HG03378 (cell line): ENCODE results near the gene BCR.

Experiments
- ATAC-seq: cut with Tn5 transposase; IDR thresholded peaks from one replicate; pipeline ENCODE4 v1.9.1; 2021; ENCODE audit warnings: mild to moderate bottlenecking, moderate library complexity; ENCODE audit not compliant: unreplicated experiment

Gene BCR

DNA sequence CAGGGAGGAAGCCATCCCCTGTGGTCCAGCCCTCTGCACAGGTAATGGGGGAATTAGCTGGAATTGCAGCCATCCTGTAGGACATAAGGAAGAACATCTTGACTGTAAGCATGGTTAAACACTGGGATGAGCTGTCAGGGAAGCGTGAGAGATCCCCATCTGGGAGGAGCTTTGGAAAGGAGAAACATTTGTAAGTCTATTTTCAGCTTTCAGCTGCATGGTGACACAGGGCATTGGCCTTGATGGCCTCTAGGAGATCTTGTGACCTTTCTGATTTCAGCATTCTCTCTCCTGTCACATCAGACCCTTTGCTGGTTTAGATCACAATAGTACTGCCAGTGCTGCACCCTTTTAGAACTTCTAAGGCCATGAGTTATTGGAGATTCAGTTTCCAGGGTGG is 47.1 kb downstream of the BCR start:
- no peak for ATAC-seq

GRCh38 chr22:23228503-23228902 is 48.2 kb downstream of the BCR start:
- ATAC-seq: no peak

DNA sequence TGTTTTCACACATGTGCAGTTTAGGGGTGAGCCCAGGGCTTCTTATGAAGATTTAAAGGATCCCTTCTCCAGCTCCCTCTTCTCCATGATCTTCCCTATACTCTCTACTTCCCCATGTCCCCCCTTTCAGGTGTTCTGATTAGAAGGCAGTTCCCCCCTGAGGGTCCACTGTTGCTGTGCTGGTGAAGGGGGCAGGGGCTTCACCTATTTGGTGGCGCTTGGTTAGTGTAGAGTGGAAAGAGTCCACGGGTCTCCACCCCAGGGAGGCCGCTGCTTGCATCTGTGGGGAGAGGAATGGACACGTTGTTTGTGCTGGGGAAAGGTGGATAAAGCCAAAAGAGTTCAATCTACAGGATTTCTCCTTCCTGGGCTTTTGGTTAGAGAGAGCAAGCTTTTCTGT is 49.3 kb downstream of the BCR start:
- ATAC-seq: no peak

DNA sequence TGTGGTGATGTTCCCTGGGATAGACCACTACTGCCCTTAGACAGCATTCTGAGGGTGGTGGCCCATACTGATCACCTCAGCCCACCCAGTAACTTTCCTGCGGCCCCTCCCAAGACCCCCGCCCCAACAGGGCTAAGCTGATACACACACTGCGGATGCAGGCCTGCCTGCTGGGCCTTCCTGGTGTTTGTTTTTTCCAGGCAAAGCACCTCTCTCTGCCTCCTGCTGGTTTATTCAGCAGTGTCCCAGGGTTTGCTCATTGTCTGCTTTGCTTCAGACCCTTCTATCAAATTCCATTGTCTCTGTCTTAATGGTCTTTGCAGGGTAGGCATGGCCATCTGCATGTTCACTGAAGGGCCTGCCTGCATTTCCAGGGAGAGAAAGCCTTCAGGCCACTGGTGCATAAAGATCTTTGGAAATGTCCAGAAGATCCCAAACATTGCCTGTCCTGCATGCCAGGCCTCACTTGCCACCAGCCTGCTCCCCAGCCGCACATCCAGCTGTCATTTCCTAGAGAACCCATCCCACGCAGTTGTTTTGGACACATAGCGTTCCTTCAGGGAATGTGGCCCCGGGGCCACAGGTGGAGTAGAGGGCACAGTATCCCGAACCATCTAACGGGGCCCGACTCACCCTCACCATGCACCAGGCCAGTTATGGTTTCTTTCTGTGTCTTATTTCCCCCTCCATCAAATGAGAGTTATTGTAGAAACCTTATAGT is 50.2 kb downstream of the BCR start:
- no peak for ATAC-seq

GRCh38 chr22:23231471-23232093 is 51.3 kb downstream of the BCR start:
- no peak for ATAC-seq

- ATAC-seq: no peak
Measured at GRCh38 chr22:23232094-23232905, 52.0 kb downstream of the BCR start.

- no peak for ATAC-seq
Measured at GRCh38 chr22:23233084-23233531, 52.8 kb downstream of the BCR start.

DNA sequence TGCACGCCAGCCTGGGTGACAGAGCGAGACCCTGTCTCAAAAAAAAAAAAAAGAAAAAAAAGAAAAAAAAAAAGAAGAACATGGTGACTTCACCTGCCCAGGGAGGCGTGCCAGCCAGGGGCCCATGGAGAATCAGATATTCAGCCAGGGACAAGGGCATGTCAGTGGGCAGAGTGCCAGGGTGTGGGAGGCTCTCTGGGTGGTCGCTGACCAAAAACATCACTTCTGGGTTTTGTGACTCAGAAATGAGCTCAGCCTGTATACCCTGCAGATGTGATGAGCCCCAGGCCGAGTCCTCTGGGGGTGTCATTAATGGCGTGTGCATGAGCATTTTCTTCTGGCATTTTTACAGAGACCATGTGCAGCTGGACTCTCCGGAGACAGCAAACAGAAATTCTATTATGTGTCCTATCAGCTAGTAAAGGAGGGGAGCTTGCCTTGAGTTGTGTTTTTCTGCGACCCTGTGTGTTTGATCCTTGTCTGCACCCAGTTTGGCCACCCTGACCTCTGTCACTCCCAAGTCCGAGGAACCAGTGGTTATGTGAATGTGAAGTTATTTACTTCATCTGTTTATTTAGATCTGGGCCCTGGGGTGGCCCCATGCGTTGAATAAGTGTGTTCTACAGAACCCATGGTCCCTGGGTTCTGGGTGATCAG is 53.6 kb downstream of the BCR start:
- ATAC-seq: no peak

DNA sequence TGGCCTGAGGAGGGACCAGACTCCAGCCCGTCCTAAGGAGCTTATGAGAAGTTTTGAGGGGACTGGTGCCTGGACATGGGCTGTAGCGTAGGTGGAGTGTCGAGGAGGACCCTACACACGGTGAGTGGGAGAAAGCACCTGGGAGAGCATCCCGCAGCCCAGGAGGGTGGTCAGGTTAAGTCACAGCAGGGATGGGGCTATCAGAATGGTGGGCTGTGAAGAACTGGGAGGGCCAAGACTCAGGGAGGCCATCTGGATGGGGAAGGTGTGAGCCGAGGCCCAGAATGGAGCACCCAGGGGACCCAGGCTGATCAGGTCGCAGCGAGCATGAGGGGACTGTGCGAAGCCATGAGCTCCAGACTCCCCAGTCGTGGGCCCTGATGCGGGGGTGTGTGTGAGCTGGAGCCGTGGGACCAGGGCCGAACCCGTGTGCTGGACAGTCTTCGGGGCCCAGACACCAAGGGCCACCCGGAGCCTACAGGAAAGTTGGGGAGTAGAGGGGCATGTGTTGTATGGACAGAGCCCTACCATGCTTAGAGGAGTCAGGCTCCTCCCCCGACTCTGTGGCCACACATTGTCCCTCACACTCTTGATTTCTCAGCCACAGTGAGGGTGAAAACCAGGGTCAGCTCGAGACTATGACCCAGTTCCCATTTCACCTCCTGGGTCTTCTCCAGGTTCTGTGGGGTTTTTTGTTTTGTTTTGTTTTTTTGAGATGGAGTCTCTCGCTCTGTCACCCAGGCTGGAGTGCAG is 54.3 kb downstream of the BCR start:
- ATAC-seq: no peak

GRCh38 chr22:23235425-23235824 is 55.1 kb downstream of the BCR start:
- no peak for ATAC-seq

- ATAC-seq: no peak
Measured at GRCh38 chr22:23236026-23236425, 55.7 kb downstream of the BCR start.

- ATAC-seq: no peak
Measured at GRCh38 chr22:23236440-23237184, 56.3 kb downstream of the BCR start.

- no peak for ATAC-seq
Measured at GRCh38 chr22:23237201-23237798, 57.0 kb downstream of the BCR start.

DNA sequence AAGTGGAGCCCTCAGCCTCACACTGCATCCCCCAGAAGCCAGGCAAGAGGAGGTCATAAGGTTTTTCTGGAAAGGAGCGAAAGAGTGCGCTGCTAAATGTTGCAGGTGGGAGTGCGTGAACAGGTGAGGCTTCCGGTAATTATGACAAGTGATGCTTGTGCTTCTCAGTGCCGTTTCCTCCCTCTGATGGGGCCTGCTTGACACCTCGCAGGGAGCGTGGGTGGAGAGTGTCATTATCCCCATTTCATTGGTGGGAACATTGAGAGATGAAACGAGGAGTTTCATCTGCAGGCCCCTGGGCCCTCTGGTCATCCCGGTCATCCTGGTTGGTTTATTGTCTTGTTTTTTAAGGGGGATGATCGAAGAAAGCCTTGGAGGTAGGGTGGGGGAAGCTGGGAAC is 57.5 kb downstream of the BCR start:
- ATAC-seq: no peak

DNA sequence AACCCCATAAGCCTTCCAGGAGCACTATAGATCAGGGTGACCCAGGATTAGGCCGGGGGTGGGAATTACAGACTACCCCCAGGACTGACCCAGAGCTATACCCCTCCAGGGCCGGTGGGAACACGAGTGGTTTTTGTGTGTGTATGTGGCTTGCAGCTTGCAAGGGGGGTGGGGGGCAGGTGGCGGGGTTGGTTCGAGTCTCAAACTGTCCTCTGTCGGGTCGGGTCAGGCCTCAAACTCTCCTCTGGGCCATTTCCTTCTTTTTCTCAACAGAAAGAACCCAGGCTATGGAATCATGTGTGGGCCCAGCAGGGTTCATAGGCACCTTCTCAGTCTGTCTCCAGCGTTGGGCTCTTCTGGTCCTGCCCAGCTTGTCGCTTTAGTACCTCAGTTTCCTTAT is 58.4 kb downstream of the BCR start:
- ATAC-seq: no peak

DNA sequence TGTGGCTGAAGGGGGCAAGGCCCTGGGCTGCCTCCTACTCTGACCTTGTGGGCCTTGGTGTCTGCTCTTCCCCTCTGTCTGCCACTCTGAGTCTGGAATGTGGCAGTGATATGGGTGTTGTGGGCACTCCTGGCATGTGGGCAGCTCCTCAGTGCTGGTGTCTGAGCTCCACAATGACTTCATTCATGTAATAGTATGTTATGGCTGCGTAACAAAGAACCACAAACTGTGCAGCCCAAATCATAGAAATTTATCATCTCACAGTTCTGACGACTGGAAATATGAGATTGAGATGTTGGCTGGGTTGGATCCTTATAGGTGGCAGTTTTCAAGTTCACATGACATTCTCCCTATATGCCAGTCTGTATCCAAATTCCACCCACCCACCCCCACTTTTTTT is 59.1 kb downstream of the BCR start:
- no peak for ATAC-seq

GRCh38 chr22:23240639-23241389 is 60.5 kb downstream of the BCR start:
- ATAC-seq: no peak

GRCh38 chr22:23241562-23242472 is 61.5 kb downstream of the BCR start:
- ATAC-seq: no peak
